Fibroblast of mammary gland (primary cell): ENCODE measurements around the gene HAUS3.

ENCODE experiments used
- DNase-seq: peaks from one replicate; pipeline ENCODE4 v3.0.0-alpha.2; 2010; ENCODE audit warnings: low read depth
- H3K4me3 ChIP-seq: 2 replicates; pipeline ENCODE4 v1.5.1; 2011; ENCODE audit warnings: low read depth, mild to moderate bottlenecking, low read length, moderate library complexity; ENCODE audit not compliant: control insufficient read depth
- CTCF ChIP-seq: conservative IDR thresholded peaks from 2 replicates; pipeline ENCODE4 v1.5.1; 2011; ENCODE audit warnings: low read depth, low read length, inconsistent platforms; ENCODE audit not compliant: control insufficient read depth, insufficient read depth

HAUS3 gene

GRCh38 chr4:2288051-2288541 lies 46.2 kb upstream of the HAUS3 start:
- no peak overlapping the region for H3K4me3 ChIP-seq
- TF ChIP-seq CTCF: no peak
- no peak for DNase-seq

GRCh38 chr4:2287594-2287915 lies 45.6 kb upstream of the HAUS3 start:
- no peak for DNase-seq
- H3K4me3 ChIP-seq: no peak overlapping the region
- TF ChIP-seq CTCF: no peak

GRCh38 chr4:2286904-2287593 lies 45.1 kb upstream of the HAUS3 start:
- DNase-seq: peak; percentile 52

GRCh38 chr4:2285613-2286381 lies 43.9 kb upstream of the HAUS3 start:
- no peak overlapping the region for H3K4me3 ChIP-seq
- TF ChIP-seq CTCF: no peak
- DNase-seq: no peak

More at GRCh38 chr4:2286904-2287593, 45.1 kb upstream of the HAUS3 start:
- H3K4me3 ChIP-seq: no peak overlapping the region
- TF ChIP-seq CTCF: no peak

- peak; percentile 74 for DNase-seq
- H3K4me3 ChIP-seq: no peak overlapping the region
- TF ChIP-seq CTCF: no peak
These were observed 43.2 kb upstream of the HAUS3 start for GRCh38 chr4:2284934-2285612.

- no peak for DNase-seq
- TF ChIP-seq CTCF: no peak
- no peak overlapping the region for H3K4me3 ChIP-seq
These were observed 42.4 kb upstream of the HAUS3 start for GRCh38 chr4:2284161-2284933.
